Measurements from ENCODE around the gene APOA5. TPM values are rescaled to one million over a fixed set of nuclear protein-coding genes. Genes with fewer than 3 reads are reported as not detected.
"Not testable (repeated sequence)": the region's sequence is repeated elsewhere in the genome, so short reads cannot be mapped to it uniquely, and the experiment has no call there.

The APOA5 gene
- polyA plus RNA-seq, 12 donors = not detected

DNA sequence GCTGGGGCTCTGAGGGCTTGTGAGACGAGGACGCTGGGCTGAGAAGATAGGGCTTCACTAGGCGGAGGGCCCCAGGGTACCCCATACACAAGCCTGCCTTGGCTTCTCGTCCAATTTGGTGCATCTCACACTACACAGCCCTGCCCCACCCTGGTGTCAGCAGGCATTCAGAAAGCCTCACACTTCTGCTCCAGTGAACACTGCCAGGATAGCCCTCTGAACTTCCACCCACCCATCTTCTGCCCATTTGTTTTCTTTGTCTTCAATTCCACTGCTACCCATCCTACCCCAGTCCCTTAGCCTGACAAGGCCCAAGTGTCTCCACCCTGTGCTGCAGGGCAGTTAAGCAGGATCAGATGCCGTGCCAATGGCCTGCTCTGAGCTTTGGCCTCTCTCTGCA is 17.0 kb downstream of the APOA5 start:
- no peak for DNase-seq

DNA sequence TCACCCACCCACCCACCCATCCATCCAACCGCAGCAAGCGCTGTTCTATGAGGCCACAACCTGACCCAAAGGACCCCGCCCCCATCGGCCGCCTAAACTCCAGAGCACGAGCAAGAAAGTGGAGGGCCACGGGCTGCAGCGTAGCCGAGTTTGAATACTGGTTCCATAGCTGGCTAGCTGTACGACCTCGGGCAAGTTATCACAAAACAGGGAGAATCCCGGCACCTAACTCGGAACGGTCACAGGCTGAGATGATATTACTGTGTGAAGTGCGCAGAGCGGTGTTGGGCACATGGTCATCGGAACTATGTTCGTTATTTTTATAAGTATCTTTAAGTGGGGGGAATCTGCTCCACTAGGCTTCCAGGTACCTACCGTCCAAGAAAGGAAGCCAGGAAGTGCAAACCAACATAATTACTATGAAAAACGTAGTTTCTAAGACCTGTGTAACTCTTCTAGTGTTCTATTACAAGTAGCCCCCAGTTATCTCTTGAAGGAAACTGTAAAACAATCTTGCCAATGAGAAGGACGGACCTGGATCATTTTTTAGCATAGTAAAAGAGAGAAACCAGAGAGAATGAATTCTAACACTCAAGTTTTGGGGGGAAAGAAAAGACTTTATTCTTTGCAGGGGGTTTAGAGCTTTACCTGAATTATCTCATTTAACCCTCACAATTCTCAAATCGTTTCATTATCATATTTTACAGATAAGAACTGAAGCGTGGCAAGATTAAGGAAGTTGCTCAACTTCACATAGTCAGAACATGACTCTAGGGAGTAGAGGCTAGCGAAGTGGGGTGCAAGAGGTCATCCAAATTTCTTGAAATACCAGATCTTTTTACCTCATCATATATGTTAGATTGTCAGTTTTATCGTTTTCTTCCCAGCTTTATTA is 18.2 kb downstream of the APOA5 start:
- DNase-seq = no peak

DNA sequence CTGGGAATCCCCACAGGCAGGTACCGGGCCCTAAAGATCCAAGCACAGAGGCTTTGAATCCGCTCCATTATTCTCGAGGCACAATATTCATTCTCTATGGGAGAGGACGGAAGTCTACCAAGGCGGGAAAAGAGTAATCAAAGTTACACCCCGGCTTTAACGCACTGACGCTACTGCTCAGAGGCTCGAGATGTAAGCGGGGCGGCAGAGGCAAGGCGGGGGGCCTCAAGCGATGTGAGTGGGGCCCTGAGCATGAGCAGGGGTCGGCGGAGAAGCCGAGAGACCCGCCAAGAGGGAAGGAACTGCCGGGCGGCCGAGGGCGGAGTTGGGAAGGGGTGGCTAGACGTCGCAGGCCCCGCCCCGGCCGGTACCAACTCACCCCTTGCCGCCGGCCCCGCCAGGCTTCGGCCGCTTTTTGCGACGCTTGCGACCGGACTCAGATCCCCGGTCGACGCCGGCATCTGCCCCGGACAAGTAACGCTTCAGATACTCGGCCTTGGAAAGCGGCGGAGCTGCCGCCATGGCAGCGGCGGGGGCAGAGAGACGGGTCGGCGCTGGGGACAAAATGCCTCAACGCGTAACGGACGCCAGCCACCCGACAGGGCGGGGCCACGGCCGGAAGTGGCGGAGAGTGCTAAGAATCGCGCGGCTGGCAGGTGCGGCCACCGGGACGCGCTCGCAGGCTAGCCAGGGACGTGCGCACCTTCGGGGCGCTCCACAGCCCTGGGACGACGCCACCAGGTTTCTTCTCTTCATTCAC is 19.1 kb downstream of the APOA5 start, which contains the start of gene BUD13:
TSS of gene BUD13 (minus strand) at position 545 of the 760 bp plus-strand sequence. CDS start at position 522, 23 bp downstream.
- peak; percentile 91 for DNase-seq

DNA sequence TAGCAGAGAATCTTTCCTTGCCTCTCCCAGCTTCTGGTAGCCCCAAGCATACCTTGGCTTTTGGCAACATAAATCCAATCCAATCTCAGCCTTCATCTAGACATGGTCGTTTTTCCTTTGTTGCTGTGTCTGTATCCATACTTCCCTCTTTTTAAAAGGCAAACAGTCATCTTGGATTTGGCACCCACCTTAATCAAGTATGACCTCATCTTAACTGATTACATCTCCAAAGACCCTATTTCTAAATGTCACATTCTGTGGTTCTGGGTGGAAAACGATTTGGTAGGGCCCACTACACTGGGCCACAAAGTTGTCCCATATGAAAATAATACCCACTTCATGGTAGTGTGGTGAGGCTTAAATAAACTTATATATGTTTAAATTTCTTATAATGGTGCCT is 19.7 kb downstream of the APOA5 start:
- DNase-seq = no peak

DNA sequence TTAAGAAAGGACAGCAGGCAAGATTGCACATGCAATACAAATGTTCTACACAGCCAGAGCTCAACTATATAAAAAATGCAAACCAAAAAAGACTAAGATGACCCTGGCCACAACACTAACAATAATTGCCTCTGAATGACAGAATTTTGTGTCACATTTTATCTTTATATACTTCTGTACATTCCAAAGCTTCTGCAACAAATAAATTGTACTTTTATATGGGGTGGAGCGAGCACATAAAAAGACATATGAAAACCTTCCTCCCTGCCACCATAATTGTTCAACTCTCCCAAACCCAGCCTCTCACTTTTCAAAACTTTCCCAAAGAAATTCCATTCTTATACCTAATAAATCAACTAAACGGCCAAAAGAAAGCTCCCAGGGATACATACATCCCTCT is 29.5 kb downstream of the APOA5 start:
- no peak for DNase-seq

DNA sequence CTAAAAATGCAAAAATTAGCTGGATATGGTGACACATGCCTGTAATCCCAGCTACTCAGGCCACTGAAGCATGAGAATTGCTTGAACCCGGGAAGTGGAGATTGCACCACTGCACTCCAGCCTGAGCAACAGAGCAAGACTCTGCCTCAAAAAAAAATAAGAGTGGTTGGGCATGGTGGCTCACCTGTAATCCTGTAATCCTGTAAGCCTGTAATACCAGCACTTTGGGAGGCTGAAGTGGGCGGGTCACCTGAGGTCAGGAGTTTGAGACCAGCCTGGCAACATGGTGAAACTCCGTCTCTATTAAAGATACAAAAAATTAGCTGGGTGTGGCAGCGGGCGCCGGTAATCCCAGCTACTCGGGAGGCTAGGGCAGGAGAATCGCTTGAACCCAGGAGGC is 35.6 kb downstream of the APOA5 start:
- DNase-seq = not testable (repeated sequence)

DNA sequence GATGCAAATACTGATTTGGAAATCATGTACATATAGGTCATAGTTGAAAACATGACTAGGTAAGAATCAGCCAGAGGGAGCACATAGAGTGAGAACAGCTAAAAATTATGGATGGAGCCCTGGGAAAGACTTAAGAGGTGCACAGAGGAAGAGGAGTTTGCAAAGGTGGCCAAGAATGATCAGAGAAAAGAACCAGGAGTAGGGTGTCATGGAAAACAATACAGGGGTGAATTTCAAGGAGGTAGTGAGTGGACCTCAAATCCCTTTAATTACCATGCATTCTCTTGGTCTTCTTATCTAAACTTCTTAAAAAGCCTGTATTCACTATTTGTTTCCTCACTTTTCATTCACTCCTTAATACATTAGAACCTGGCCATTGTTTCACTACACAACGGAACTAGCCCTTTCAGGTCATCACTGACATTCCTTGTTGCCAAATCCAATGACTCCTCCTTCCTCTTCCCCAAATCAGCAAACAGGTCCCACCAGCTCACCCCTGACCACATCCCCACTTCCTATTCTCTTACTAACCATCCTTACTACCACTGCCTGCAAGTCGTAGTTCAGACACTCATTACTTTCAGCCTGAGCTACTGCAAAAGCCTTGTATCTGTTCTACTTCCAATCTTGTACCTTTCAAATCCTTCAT is 41.5 kb downstream of the APOA5 start:
- no peak for DNase-seq

DNA sequence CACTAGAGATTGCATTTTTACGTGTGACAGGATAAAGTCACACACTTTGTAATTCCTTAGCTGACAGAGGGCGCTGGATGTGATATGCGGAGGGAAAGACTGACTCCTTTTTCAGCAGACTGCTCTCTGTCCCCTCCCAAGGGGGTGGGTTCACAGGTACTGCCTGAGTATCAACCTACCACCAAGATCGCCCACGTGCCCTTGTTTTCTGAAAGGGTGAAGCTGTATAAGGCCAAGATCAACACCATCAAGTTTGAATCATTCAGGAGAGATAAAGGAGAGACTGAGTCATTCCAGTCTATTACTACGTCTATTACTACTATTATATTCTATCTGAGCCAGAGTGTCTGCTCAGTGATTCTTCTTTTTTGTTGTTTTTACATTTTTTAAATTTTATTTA is 49.6 kb downstream of the APOA5 start:
- DNase-seq = no peak

DNA sequence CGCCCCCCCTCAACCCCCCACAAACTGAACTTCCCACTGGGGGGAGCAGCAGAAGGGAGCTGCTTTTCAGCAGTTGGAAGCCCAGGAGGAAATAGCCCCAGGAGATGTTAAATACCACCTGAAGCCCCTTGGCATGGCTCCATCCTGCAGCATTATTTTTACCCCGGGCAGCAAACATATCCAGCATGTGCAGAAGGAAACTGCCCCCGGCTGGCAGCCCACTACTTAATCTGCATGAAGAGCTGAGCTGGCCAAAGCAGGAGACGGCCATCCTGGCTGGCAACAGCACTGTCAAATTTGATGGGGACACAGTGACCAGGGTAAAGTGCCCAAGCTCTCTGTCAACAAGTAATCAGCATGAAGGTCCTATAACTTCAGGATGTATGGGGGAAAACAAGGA is 50.9 kb downstream of the APOA5 start:
- no peak for DNase-seq

Other genes starting within 250 kb of the APOA5 start
- gene BUD13, start 18.9 kb downstream of the APOA5 start, polyA plus RNA-seq (ENCODE audit: insufficient read length in 12 of 12) = 10 to 100 TPM in 11 of 12 donors, not detected in 1; 14.5 to 26.0 (median 19.6) TPM
- 10 to 100 TPM in 11 of 12 donors, not detected in 1; 11.3 to 45.7 (median 41.2) TPM for gene ZPR1, start 3.9 kb downstream of the APOA5 start, polyA plus RNA-seq (ENCODE audit: insufficient read length in 12 of 12)
- not detected for gene APOA4, start 31.4 kb upstream of the APOA5 start, polyA plus RNA-seq (ENCODE audit: insufficient read length in 12 of 12)
- 1 to 10 TPM in 3 of 12 donors, under 1 TPM in 3, not detected in 6; 0.36 to 8.7 (median 0.96) TPM for gene APOC3, start 38.0 kb upstream of the APOA5 start, polyA plus RNA-seq (ENCODE audit: insufficient read length in 12 of 12)
- 10 to 100 TPM in 2 of 12 donors, 1 to 10 TPM in 8, under 1 TPM in 1, not detected in 1; 0.75 to 46.8 (median 2.3) TPM for gene APOA1, start 45.7 kb upstream of the APOA5 start, polyA plus RNA-seq (ENCODE audit: insufficient read length in 12 of 12)